Activated gamma-delta T cell treated with Interleukin-2 at 50 U/mL for 16 hours (primary cell): ENCODE results near the gene DHH.
"Not testable (repeated sequence)": the region's sequence is repeated elsewhere in the genome, so short reads cannot be mapped to it uniquely, and the experiment has no call there.

Experiments
- DNase-seq: peaks from one replicate; pipeline ENCODE4 v3.0.0-alpha.2; 2020

The DHH gene

DNA sequence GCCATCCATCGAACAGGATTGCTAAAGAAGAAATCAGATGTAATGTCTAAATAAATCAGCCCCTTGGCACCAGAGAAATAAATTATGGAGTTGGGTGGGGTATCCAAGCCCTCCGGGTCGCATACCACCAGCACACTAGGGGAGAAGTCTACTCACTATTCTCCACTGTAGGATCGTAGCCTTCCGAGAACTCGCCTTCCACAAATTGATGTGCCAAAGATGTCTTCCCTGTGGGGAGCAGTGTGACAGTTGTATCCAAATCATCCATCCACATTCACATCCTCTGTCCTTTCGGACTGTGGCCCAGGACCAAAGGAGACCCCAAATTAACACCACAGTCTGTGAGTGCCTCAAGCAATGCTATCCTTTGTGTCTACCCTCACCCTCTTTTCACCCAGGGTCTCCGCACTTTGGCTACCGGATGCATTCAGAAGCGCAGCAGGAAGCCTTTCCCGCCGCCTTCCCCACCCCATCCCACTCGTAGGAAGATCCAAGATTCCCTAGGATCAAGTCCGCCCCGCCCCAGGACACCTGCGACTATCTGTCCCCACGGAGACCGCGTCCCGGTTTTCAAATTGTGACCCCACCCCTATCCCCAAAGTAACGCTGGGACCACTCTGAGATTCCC, 25.6 kb downstream of the DHH start:
- no peak for DNase-seq

DNA sequence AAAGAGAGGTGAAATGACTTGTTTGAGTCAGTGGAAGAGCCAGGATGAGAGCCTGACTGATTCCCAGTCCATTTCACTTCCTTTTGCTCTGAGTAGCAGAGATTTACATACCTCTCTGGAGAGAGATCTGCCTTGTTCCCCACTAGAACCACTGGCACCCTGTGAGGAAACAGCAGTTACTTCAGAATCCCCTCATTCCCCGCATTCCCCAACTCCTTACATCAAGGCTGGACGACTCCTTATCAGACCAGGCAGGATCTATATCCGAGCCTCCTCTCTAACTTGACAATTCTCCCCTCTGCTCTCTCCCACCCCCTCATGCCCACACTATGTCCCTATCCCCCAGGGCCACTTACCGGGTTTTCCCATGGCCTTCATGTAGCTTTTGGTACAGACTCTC, 28.5 kb downstream of the DHH start:
- no peak for DNase-seq

DNA sequence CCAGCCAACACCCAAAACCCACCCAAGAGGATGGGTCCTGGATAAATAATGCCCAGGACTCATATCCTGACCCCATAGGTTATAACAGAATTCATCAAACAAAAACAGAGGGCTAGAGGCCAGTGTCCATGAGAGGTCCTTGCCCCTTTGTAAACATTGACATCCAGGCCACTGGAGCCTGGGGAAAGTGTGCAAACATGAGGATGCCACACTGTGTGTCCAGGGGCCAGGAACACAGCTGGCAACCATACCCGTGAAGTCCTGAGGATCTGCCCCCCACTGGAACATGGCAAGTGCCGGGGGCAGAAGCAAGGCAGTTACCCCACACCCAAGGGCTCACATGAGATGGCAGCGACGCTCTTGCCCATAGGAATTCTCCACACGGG, 29.8 kb downstream of the DHH start:
- no peak for DNase-seq

DNA sequence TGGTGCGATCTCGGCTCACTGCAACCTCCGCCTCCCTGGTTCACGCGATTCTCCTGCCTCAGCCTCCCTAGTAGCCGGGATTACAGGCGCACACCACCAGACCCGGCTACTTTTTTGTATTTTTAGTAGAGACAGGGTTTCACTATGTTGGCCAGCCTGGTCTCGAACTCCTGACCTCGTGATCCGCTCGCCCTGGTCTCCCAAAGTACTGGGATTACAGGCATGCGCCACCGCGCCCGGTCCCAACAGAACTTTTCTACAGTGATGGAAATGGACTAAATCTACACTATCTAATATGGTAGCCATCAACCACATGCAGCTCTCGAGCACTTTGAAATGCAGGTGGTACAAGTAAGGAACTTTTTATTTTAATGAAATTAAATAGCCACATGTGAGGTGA, 32.7 kb downstream of the DHH start:
- not testable (repeated sequence) for DNase-seq

DNA sequence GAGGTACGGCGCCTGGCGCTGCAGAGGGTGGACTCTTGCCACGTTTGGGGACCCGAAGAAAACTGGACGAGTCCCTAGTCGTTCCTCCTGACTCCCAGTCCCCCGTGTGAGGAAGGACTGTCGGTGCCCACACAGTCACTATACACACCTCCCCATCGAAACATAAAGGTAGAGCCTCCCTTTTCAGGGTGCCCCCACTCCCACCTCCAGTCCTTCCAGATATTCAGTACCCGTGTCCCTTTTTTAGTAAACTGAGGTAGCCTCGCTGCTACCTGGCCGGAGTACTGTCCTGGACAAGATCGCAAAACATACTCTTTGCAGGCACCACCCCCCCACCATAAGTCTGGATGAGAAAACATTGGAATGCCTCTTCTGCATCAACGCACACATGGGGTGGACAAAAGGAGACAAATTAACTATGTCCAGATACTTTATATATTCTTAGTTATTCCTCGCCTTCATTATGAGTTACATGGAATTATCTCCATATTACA, 33.4 kb downstream of the DHH start:
- no peak for DNase-seq

DNA sequence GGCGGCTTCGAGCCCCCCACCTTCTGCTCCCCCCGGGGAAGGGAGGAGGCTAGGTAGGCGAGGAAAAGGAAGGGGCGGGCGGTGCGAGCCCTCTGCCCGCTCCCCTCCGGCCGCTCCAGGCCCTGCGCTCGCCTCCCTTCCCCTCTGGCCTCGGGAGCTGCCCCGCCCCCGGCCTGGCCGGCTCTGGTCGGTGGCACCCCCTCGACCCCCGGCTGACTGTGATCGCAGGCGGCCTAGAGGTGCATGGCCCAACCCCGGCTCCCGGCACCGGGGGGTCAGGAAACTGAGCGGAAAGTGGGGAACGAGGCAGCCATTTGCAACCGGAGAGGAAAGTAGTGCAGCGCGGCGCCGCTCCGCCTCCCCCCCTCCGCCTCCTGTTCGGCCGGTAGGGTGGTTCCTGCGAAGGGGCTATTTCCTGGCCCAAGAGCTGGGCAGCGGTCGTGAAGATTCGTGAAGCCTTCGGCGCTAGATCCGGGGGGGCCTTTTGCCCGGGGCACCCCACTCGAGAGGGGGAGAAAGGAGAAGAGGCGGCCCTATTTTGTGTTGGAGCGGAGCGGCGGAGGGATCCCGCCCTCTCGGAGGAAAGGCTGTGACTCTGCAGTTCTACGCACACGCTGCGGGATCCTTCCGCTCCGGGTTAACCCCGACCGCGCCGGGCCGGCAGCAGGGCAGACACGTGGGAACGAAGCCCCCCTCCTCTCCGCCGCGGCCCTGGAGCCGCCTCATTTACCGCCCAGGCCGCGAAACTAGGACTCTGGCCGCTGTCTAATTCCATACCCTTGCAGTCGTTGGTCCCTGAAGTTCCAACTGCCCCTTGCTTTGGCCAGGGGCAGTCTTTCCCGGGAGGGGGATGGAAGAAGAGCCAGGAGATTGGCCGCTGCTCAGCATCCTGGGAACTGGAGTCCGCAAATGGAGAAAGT, 34.1 kb downstream of the DHH start, which contains the start of gene KMT2D:
KMT2D (minus strand) TSS at position 558 of the 920 bp plus-strand sequence. CDS start 5,470 bp downstream, outside the sequence.
- DNase-seq: peak; percentile 87

DNA sequence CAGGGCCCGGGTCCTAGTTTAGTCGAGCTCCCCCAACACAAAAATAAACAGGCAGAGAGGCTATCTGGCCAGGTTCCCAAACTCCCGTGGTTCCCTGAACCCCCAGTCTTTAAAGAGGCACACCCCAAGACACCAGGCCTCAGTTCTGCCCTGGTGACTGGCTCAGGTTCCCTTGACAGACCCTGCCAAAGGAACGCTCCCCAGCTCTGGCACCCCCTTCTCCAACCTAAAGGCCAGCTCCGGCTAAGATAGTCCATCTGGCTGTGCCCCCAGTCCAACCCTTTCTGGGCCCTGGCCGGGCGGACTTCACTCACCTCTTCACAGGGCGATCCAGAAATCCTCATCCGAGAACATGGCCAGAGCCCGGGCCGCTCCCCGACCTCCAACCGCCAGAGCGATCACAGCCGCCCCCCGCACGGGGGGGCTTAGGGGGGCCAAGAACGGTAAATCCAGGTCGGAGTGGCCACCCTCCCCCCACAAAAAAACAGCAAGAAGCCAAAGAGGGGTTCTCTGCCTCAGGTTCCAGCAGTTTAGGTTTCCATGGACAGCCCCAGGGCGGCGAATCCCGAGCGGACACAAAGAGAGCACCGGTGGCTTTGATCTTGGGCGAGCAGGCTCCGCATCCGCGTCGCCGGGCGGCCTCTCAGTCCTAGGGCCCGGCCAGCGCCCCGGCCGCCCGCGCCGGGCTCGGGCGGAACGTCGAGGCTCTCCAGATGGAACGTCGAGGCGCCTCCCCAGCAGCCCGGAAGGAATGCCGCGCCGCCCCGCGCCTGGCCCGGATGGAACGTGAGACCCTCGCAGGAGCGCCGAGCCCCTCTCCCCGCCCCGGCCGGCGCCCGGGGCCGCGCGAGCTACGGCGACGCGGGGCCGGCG, 35.1 kb downstream of the DHH start:
- DNase-seq: no peak

DNA sequence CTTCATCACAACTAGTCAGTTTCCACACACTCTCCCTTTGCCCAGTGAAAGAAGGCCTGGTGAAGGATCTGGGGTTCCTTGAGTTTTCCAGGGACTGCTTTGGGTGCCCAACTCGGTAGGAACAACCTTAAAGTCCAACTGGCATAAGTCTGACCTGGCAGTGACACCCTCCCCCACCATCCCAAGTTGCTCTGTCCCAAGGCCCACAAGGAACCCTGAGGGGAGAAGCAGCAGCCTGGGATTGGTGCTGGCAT, 35.6 kb downstream of the DHH start:
- no peak for DNase-seq

DNA sequence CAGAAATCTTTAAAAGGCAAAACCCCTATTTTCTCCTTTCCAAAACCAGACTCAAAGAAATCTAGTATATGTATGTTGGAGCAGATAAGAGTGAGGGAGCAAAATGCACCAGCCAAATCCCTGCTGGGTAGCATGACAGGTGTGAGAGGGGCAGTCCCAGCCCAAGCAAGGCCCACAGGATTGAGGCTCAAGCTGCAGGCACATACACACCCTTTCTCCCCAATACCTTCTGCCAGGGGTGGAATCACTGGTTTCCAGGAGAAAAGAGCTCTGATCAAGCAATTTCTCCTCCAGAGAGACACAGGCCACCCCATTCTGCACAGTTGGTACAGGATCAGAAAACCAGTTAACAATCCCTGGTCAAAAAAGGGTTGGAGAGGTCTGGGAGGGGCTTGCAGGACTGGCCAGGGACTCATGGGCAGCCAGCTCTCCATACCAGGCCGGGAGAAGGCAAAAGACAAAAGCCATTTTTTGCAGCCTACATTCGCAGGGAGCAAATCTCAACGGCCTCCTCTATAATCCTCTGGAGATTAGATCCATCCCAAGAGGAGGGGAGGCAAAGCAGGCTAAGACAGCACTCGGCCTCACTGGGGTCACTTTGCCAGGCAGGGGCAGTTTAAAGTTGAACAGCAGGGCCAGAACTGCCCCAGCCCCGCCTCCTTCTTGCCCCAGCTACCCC, 36.1 kb downstream of the DHH start:
- DNase-seq: no peak

DNA sequence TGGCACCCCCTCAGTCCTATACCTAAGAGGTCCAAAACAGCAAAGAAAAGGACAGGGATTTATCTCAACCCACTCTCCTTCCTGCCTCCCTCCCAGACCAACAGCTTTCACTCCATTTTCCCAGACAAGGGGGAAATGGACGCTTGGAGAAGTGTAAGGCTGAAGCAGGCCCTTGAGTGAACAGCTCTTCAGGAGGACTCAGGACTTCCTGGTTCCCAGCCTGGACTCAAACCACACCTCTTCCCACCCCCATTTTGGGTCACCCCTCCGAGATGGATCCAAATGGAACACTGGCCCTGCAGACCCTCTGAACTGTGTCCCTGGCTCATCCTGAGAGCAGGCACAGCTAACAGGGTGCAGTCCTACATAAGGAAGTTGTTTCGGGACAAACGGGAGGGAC, 36.7 kb downstream of the DHH start:
- no peak for DNase-seq

DNA sequence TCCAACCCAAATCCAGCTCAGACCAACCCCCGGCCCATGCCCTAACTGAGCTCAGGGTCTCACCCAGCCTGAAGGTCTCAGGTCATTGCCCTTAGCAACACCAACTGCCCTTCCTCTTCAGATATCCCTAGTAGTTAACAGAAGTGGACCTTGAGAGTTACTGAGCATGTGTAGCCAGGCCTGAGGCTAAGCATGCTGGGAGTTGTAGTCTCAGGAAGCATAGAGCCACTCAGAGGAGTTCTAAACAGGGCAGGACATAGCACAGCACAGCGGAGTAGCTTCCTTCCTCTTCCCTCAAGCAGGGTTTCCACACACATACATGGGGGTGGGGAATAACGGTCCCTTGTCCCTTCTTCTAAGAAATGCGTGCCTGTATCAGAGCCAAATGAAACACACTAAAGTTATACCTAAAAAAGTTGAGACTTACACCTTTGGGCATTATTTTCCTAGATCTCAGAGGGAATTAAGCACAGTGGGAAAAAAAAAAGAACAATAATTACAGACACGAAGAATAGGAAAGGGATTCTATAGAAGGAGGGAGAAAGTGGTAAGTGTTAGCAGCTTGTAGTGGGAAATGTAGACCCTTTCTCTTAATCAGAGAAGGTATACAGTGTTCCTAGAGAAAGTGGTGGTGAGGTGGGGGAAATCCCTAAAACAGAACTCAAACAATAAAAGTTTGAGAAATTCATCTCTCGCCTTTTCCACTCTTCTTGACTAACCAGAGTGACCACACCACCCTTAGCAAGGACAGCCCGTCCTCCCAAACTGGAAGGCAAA, 38.4 kb downstream of the DHH start:
- peak; percentile 41 for DNase-seq

DNA sequence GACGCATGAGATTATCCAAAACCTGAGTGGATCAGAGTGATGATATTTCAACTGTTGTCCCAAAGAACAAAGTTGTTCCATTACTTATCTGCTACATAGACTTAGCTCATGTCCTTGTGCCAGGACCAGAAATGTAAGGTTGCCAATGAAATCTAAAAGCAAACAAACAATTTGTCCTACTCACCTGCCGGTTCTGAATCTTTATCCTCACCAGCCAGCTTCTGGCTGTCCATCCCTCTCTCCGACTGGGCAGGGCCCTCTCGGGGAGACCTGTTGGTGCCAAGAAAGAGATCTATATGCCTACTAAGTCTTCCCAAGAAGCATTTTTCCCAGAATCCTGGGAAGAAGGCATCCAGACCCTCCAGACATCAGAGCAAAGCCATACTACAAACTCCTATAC, 39.5 kb downstream of the DHH start:
- no peak for DNase-seq

DNA sequence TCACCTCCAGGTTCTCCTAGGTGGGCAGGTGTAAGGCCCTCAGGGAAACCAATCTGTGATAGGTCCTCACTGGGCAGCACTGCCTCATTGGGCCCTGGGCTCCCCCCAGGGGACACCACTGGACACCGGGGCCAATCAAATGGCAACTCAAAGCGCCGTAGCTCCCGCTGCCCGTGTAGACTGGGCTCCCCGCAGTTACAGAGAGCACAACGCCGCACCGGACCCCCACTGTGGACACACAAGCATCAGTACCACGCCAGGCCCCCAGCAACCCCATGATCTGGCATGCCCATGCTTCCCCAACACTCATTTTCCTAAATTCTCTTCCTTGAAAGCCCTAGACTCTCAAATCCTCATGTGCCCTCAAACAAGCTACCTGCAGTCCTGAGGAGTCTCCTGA, 40.1 kb downstream of the DHH start:
- DNase-seq: no peak

DNA sequence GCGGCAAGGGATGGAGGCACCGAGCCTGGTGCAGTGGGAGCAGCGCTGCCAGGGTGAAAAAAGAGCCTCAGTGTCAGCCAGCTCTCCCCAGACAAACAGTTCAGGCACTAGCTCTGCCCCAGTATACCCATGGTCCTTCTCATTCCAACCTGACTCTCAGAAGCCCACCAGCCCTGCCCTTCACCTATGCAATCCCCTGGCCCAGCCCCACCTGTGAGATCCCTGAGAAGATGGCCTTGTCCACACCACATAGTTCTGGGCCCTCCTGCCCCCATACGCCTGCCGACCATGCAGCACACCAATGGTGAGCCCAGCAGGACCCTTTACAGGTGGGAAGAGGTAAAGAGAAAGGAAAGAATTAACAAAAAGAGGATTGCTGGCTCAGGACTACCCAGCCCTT, 40.5 kb downstream of the DHH start:
- DNase-seq: no peak

DNA sequence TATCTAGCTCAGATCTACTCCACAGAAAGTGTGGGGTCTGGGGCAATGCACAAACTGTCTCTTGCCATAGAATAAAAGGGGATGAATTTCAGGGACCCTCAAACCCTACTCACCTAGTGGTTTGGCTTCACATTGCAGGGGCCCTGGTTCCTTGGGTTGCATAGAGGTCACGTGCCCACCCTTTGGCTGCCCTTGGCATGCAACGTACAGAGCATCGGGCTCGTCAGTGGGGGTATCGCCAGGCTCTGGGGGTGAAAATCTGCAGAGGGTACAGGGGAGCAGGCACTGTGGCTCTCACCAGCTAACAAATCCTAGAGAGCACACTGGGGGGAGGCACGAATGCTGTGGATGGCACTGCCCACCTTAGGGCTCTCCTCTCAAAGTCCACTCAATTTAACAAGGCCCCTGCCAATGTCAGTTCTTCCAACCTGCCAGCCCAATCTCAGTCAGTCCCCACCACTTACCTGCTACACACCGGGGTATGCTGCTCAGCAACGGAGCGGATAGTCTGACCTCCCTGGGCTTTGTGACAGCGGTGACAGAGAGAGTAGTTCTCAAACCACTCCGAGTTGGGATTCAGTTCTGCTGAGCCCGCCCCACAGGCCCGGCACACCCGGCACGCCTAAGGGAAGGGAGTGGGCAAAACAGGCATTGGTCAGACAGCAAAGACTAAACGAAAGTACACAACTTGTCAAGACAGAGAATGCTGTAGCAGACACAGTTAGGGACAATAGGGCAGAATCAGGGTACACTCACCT, 42.0 kb downstream of the DHH start:
- DNase-seq: no peak

DNA sequence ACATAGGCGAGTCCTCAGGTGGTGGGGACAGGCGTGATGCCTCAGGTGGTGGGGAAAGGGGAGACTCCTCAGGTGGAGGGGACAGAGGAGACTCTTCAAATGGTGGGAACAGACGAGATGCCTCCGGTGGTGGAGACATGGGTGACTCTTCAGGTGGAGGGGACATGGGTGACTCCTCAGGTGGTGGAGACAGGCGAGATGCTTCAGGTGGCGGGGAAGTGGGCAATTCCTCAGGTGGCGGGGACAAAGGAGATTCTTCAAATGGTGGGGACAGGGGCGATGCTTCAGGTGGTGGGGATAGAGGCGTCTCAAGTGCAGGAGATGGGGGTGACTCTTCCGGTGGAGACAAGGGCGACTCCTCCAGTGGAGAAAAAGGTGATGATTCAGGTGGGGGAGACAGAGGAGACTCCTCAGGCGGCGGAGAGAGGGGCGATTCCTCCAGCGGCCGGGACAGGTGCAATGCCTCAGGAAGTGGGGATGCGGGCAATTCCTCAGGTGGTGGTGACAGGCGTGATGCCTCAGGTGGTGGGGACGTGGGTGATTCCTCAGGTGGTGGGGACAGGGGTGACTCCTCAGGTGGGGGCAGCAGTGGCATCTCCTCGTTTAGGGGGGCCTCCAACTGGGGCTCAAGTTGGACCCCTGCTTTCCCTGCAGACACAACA, 42.7 kb downstream of the DHH start:
- DNase-seq: no peak

DNA sequence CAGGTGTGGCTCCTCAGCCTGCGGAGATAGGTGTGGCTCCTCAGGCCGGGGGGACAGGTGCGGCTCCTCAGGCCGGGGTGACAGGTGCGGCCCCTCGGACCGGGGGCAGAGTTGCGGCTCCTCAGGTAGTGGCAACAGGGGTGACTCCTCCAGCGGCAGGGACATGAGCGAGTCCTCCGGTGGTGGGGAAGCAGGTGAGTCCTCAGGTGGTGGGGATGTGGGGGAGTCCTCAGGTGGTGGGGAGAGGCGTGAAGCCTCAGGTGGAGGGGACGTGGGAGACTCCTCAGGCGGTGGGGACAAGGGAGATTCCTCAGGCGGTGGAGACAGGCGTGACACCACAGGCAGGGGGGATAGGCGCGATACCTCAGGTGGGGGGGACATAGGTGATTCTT, 43.2 kb downstream of the DHH start:
- DNase-seq: no peak

DNA sequence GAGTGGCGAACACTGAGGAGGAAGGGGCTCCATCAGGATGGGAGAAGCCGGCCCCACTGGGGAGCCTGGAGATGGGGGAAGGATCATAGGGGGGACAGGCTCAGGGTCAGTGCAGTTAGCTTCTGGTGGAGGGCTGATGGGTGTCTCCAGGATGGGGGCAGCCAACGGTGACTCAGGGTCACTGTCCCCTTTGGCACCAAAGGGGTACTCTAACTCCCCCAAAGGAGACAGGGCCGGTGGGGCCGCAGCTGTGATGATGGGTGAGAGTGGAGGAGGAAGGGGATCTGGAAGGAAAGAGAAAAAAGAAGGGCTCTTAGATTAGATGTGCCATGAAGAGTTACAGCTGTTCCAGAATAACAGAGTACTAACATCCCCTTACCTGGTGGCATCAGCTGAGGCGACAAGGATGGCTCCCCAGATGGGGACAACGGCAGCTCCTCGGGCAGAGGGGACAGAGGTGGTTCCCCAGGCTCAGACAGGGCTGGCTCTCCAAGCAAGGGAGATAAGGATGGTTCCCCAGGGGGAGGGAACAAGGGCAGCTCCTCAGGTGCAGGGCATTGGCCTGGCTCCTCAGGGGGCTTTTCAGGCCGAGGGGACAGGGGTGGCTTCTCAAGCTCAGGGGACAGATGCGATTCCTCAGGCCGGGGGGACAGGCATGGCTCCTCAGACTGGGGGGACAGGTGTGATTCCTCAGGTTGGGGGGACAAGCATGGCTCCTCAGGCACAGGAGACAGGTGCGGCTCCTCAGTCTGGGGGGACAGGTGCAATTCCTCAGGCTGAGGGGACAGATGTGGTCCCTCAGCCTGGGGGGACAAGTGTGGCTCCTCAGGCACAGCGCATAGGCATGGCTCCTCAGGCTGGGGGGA, 43.9 kb downstream of the DHH start:
- DNase-seq: no peak

DNA sequence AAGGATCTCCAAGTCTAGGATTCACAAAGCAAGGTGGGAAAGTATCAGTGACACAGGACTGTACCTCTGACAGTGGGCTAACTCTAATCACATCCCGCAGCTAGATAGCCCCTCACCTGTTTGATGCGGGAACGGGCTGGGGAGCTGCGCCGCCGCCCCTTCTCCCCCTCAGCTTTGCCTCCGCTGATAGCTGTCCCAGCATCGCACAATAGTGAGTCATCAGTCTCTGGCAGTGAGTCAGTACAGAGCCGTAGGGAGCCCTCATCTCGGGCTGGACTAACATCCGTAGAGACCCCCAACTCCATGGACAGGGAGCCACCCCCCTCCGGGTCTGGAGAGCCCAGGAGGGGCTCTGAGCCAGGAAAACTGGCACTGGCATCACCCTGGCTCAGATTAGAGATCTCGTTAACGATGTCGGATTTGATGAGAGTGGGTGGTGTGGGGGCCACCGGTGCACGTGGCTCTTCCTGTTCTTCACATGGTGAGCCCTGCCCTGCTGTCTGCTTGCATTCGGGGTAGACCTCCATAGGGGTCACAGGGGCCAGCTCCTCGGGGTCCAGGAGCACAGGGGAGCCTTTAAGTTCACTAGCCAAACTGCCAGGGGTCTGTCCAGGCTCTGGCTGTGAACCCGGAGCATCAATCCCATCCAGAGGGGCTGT, 44.9 kb downstream of the DHH start:
- DNase-seq: no peak
